A673 (cell line): ENCODE data around the gene BLOC1S2. TPM values are rescaled to one million over a fixed set of nuclear protein-coding genes. Genes with fewer than 3 reads are reported as not detected.

Source experiments
- BruUV-seq: library from RNA; stranded (reverse); fragments of 400-500 nt; replicated peaks from 2 replicates; lab custom pipeline; 2021; lab: Mats Ljungman, UMichigan
- CTCF ChIA-PET: fragments of 300-600 bp; sonication (Branson Sonifier 250); formaldehyde crosslinking; loops from one replicate; lab custom pipeline; 2022; ENCODE audit warnings: antibody characterized with exemption; lab: Charles Lee
- POLR2A ChIA-PET: fragments of 300-600 bp; sonication (Branson Sonifier 250); formaldehyde crosslinking; loops from one replicate; lab custom pipeline; 2022; ENCODE audit warnings: antibody characterized with exemption; ENCODE audit not compliant: low non-redundant PET; lab: Charles Lee
- DNase-seq: peaks from one replicate; pipeline ENCODE4 v3.0.0-alpha.2; 2015; ENCODE audit warnings: low spot score
- H3K27ac ChIP-seq: fragments of 200-600 bp; sonication (generic); 2 replicates; pipeline ENCODE4 v1.5.1; 2016; ENCODE audit warnings: mixed run types, low read depth, mild to moderate bottlenecking, mixed read lengths, antibody characterized with exemption, low read length; ENCODE audit not compliant: poor library complexity, severe bottlenecking
- H3K27me3 ChIP-seq: fragments of 200-600 bp; sonication (generic); replicated peaks from 2 replicates; pipeline ENCODE4 v1.6.1; 2017; ENCODE audit warnings: mixed run types, low read depth, mild to moderate bottlenecking, mixed read lengths, antibody characterized with exemption, low read length; ENCODE audit not compliant: insufficient read depth, poor library complexity
- H3K36me3 ChIP-seq: fragments of 200-600 bp; sonication (generic); 2 replicates; pipeline ENCODE4 v1.6.1; 2016; ENCODE audit warnings: mixed run types, mild to moderate bottlenecking, mixed read lengths, antibody characterized with exemption, low read length; ENCODE audit not compliant: insufficient read depth, poor library complexity, severe bottlenecking
- H3K4me1 ChIP-seq: fragments of 200-600 bp; sonication (generic); 2 replicates; pipeline ENCODE4 v1.6.1; 2017; ENCODE audit warnings: mixed run types, mild to moderate bottlenecking, mixed read lengths, antibody characterized with exemption, low read length; ENCODE audit not compliant: insufficient read depth, poor library complexity, severe bottlenecking
- H3K4me3 ChIP-seq: fragments of 200-600 bp; sonication (generic); 2 replicates; pipeline ENCODE4 v1.5.1; 2016; ENCODE audit warnings: low read depth, mixed run types, mild to moderate bottlenecking, mixed read lengths, low read length; ENCODE audit not compliant: poor library complexity, severe bottlenecking
- H3K9me3 ChIP-seq: fragments of 200-600 bp; sonication (generic); 2 replicates; pipeline ENCODE4 v1.6.1; 2016; ENCODE audit warnings: mixed run types, low read depth, mild to moderate bottlenecking, mixed read lengths, antibody characterized with exemption, low read length; ENCODE audit not compliant: poor library complexity, severe bottlenecking
- EZH2 ChIP-seq: fragments of 200-600 bp; sonication (generic); IDR thresholded peaks from 2 replicates; pipeline ENCODE4 v1.6.1; 2017; ENCODE audit warnings: borderline replicate concordance, low read depth, mild to moderate bottlenecking, mixed read lengths, antibody characterized with exemption, low read length; ENCODE audit not compliant: poor library complexity, severe bottlenecking
- intact Hi-C: fragments of 100-400 bp; cut with micrococcal nuclease; formaldehyde crosslinking; loops from one replicate; pipeline ENCODE4 v1.10.0; 2022; ENCODE audit not compliant: unreplicated experiment
- total RNA-seq: library from RNA; stranded (reverse); gene quantifications from 2 replicates; pipeline ENCODE4 v1.2.3, GENCODE V29; 2021
- TF ChIP-seq, protein P1 (sequence below): fragments of 300-800, 200-600 bp; sonication (generic); conservative IDR thresholded peaks from 2 replicates; pipeline ENCODE4 v1.5.1; 2017; ENCODE audit warnings: low read depth, mild to moderate bottlenecking, antibody characterized with exemption, low read length, moderate library complexity, mixed read lengths

The BLOC1S2 gene
- total RNA-seq, 1 experiment from 2014 or later: 52.5 TPM

- ChIA-PET POLR2A (interaction anchor here (0.6 kb wide), 1 partner anchor 13 kb away, joined by 4 read pairs; the partner anchor contains the start of gene SCD), CTCF (interaction anchor here (0.5 to 0.8 kb wide), 4 partner anchors 18 to 556 kb away, joined by 3 to 10 read pairs (median 4); no protein-coding TSS in a partner anchor)
- Histone ChIP-seq H3K27ac (no peak overlapping the region), H3K4me3 (no peak overlapping the region), H3K4me1 (no peaks in the 10 kb centered on the region), H3K9me3 (no peaks in the 10 kb centered on the region), H3K36me3 (no peaks in the 10 kb centered on the region), H3K27me3 (no peaks in the 10 kb centered on the region)
- no TSS peak for BruUV-seq
- no peak for TF ChIP-seq EZH2
- TF ChIP-seq, protein P1, sequence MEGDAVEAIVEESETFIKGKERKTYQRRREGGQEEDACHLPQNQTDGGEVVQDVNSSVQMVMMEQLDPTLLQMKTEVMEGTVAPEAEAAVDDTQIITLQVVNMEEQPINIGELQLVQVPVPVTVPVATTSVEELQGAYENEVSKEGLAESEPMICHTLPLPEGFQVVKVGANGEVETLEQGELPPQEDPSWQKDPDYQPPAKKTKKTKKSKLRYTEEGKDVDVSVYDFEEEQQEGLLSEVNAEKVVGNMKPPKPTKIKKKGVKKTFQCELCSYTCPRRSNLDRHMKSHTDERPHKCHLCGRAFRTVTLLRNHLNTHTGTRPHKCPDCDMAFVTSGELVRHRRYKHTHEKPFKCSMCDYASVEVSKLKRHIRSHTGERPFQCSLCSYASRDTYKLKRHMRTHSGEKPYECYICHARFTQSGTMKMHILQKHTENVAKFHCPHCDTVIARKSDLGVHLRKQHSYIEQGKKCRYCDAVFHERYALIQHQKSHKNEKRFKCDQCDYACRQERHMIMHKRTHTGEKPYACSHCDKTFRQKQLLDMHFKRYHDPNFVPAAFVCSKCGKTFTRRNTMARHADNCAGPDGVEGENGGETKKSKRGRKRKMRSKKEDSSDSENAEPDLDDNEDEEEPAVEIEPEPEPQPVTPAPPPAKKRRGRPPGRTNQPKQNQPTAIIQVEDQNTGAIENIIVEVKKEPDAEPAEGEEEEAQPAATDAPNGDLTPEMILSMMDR: no peak
- intact Hi-C loops: no loop called here
- DNase-seq: no peak
Observed at GRCh38 chr10:100333661-100334440, 47.4 kb upstream of the BLOC1S2 start.

DNA sequence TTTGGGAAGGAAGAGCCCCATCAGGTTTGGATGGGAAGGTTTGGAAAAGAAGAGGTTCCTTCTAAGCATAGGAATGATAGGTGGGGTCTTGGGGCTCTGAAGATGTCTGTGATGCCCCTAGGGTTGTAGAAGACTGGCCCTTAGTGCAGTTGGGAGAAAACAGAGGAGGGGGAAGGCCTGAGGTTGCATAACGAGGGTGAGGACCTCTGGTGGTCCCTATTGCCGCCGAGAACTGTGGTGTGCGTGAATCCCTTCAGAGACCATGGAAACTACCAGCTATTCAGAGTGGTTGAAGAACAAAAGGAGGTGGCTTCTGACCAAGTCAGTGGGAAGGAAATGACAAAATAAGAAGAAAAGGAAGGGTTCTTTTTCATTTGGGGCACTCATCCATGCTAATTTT lies 46.6 kb upstream of the BLOC1S2 start:
- TF ChIP-seq EZH2: no peak
- TF ChIP-seq, protein P1: no peak

GRCh38 chr10:100330079-100330478 lies 43.6 kb upstream of the BLOC1S2 start, which contains the start of gene PKD2L1:
Gene PKD2L1, minus strand, starts transcription at chr10:100330228. Its CDS starts 125 bp downstream, at chr10:100330103.
- intact Hi-C loops: no loop called here
- BruUV-seq: no TSS peak
- no peaks in the 10 kb centered on the region for H3K27me3 ChIP-seq
- no peak for DNase-seq
- H3K9me3 ChIP-seq: no peaks in the 10 kb centered on the region
- H3K4me3 ChIP-seq: no peak within 1 kb of the TSS
- no peak within 1 kb of the TSS for H3K27ac ChIP-seq
- ChIA-PET POLR2A (no interaction called here), CTCF (no interaction called here)
- H3K36me3 ChIP-seq: no peaks in the 10 kb centered on the region
- TF ChIP-seq, protein P1: no peak
- TF ChIP-seq EZH2: no peak
- peaks cover 18% of the 10 kb centered on the region for H3K4me1 ChIP-seq

More for the DNA sequence above, 46.6 kb upstream of the BLOC1S2 start:
- Histone ChIP-seq H3K4me3 (no peak overlapping the region), H3K4me1 (no peaks in the 10 kb centered on the region), H3K9me3 (no peaks in the 10 kb centered on the region), H3K36me3 (no peaks in the 10 kb centered on the region), H3K27me3 (no peaks in the 10 kb centered on the region), H3K27ac (no peak overlapping the region)
- ChIA-PET CTCF (interaction anchor here (0.6 kb wide), 1 partner anchor 285 kb away, joined by 3 read pairs; no protein-coding TSS in a partner anchor), POLR2A (no interaction called here)
- no TSS peak for BruUV-seq
- intact Hi-C loops: no loop called here
- DNase-seq: no peak
